ENCODE data around the gene FHIT.

DNA sequence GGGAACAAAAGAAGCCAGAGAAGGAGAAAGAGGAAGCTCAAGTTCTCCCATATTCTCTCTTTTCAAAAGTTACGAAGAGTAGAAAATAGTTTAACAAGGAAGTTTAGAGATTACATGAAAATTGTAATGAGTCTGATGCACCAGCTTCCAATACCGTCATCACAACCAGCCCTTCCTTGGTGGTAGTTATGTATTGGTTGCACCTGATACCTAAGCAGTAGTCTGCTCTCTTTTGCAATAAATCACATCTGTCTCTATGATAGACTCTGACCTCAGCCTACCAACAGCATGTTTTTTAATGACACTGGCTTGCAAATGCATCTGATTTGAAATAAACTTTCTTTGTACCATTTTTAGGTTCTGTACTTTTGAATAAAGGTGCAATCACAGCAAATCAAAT, 575.8 kb downstream of the FHIT start:
- TF ChIP-seq, protein P1, sequence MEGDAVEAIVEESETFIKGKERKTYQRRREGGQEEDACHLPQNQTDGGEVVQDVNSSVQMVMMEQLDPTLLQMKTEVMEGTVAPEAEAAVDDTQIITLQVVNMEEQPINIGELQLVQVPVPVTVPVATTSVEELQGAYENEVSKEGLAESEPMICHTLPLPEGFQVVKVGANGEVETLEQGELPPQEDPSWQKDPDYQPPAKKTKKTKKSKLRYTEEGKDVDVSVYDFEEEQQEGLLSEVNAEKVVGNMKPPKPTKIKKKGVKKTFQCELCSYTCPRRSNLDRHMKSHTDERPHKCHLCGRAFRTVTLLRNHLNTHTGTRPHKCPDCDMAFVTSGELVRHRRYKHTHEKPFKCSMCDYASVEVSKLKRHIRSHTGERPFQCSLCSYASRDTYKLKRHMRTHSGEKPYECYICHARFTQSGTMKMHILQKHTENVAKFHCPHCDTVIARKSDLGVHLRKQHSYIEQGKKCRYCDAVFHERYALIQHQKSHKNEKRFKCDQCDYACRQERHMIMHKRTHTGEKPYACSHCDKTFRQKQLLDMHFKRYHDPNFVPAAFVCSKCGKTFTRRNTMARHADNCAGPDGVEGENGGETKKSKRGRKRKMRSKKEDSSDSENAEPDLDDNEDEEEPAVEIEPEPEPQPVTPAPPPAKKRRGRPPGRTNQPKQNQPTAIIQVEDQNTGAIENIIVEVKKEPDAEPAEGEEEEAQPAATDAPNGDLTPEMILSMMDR (IDR thresholded peaks at IDR 0.05), result no peak
- TF ChIP-seq POLR2AphosphoS5 (IDR thresholded peaks at IDR 0.05), result no peak
- TF ChIP-seq POLR2A (IDR thresholded peaks at IDR 0.05; ENCODE audit: low read depth), result no peak
- TF ChIP-seq EP300 (IDR thresholded peaks at IDR 0.05), result no peak

All from esophagus muscularis mucosa (tissue), 4 donors.